CD4-positive, alpha-beta T cell (primary cell): Measurements from ENCODE around the gene SMIM28. TPM values are rescaled to one million over a fixed set of nuclear protein-coding genes. Genes with fewer than 3 reads are reported as not detected.

Experiments
- ATAC-seq: fragments of 200-7000 bp; cut with Tn5 transposase; one replicate; pipeline ENCODE4 v1.10.0; 2022; ENCODE audit warnings: mild to moderate bottlenecking; ENCODE audit not compliant: poor library complexity
- CTCF ChIA-PET: fragments of 350-600 bp; sonication (Branson Sonifier 250); formaldehyde crosslinking; loops from one replicate; lab custom pipeline; 2021; ENCODE audit warnings: antibody characterized with exemption, inconsistent platforms; lab: Charles Lee
- POLR2A ChIA-PET: fragments of 350-600 bp; sonication (Branson Sonifier 250); formaldehyde crosslinking; loops from one replicate; lab custom pipeline; 2021; ENCODE audit warnings: antibody characterized with exemption, inconsistent platforms; lab: Charles Lee
- DNase-seq, 14 experiments: peaks; one replicate each; pipeline ENCODE4 v3.0.0-alpha.2; 2013 to 2020; ENCODE audit warnings: mixed read lengths in 2 of 14
- H3K27ac ChIP-seq, 2 donors: one replicate each; pipeline versions ENCODE4 v1.5.1 to v1.7.0; 2013; ENCODE audit warnings: low read length in 2 of 2, low read depth in 1 of 2, mild to moderate bottlenecking in 1 of 2
- H3K27me3 ChIP-seq, 2 experiments: 1 replicate in 1 of 2; 2 replicates in 1 of 2; pipeline versions ENCODE4 v1.6.1 to v1.7.0; 2013; ENCODE audit warnings: low read length in 2 of 2, control low read depth in 1 of 2, mild to moderate bottlenecking in 1 of 2, moderate library complexity in 1 of 2; ENCODE audit not compliant: insufficient read depth in 2 of 2, control insufficient read depth in 1 of 2
- H3K36me3 ChIP-seq: one replicate; pipeline ENCODE4 v1.6.1; 2013; ENCODE audit warnings: low read length, control low read depth; ENCODE audit not compliant: insufficient read depth
- H3K4me1 ChIP-seq: one replicate; pipeline ENCODE4 v1.6.1; 2013; ENCODE audit warnings: low read length, control low read depth; ENCODE audit not compliant: insufficient read depth
- H3K4me3 ChIP-seq: one replicate; pipeline ENCODE4 v1.5.1; 2013; ENCODE audit warnings: mild to moderate bottlenecking, low read length, moderate library complexity
- H3K9me3 ChIP-seq, 2 experiments: 1 replicate in 1 of 2; 2 replicates in 1 of 2; pipeline versions ENCODE4 v1.6.1 to v1.7.0; 2013; ENCODE audit warnings: low read length in 2 of 2, mild to moderate bottlenecking in 2 of 2, control low read depth in 1 of 2, moderate library complexity in 1 of 2; ENCODE audit not compliant: control insufficient read depth in 1 of 2, insufficient read depth in 1 of 2
- H3K27ac Mint-ChIP-seq: one replicate; pipeline ENCODE4 v1.8.0; 2020; ENCODE audit warnings: mixed read lengths
- H3K27me3 Mint-ChIP-seq: one replicate; pipeline ENCODE4 v1.8.0; 2021; ENCODE audit warnings: mixed read lengths
- H3K36me3 Mint-ChIP-seq: one replicate; pipeline ENCODE4 v1.8.0; 2021; ENCODE audit warnings: low read depth, mixed read lengths
- H3K4me1 Mint-ChIP-seq: one replicate; pipeline ENCODE4 v1.8.0; 2021; ENCODE audit warnings: low read depth, mixed read lengths
- H3K4me3 Mint-ChIP-seq: one replicate; pipeline ENCODE4 v1.8.0; 2020; ENCODE audit warnings: mild to moderate bottlenecking, mixed read lengths
- H3K9me3 Mint-ChIP-seq: one replicate; pipeline ENCODE4 v1.8.0; 2020; ENCODE audit warnings: mixed read lengths
- intact Hi-C, 2 experiments: fragments of 100-400 bp; cut with DNase I in 1 of 2; cut with micrococcal nuclease in 1 of 2; formaldehyde crosslinking; loops; one replicate each; pipeline versions ENCODE4 v1.15.1 to v1.9.0; 2023 to 2025; cut with DNase I, micrococcal nuclease
- total RNA-seq, 174 experiments: library from RNA in 2 of 174; stranded (reverse) in 2 of 174; gene quantifications; one replicate each; pipeline ENCODE4 v1.2.3 and lab custom pipeline; 2021 to 2026
- TF ChIP-seq, protein P1 (sequence below): fragments of 200-600 bp; IDR thresholded peaks from one replicate; pipeline ENCODE4 v1.8.0; 2022; ENCODE audit warnings: antibody characterized with exemption, mild to moderate bottlenecking

The SMIM28 gene
- total RNA-seq, 2 experiments from 2014 or later = not detected

DNA sequence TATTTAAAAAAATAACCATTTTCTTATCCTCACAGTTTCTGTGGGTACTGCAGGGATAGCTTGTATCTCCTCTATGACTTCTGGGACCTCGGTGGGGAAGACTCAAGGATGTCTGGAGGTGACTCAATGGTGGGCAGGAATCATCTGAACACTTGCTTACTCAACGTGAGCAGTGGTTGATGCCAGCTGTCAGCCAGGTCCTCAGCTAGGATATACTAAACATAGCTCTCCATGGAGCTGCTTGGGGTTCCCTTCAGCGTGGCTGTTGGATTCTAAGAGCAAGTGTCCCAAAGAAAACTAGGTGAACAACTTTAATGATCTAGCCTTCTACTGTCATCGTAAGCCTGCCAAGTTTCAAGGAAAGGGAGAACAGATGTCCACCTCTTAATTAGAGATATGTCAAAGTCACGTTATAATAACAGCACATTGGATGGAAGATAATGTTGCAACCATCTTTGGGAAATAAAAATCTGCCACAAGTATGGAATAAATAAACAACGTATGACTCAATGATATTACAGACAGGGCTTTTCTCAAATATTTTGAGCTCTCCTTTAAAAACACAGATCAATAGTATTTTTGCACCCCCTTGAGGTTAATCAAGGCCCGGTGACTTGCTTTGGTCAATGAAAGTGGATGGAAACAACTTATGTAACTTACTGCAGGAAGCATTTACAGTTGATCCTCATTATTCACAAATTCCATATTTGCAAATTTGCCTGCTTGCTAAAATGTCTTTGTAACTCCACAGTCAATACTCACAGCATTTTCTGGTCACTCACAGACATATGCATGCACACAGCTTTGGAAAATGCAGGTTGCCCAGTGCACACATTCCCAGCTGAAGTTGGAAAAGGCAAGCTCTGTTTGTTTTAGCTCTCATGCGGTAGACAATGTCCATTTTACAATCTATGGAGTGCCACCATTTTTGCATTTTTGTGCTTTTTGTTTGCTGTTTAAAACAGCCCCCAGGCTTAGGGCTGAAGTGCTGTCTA is 19.7 kb downstream of the SMIM28 start:
- Histone ChIP-seq H3K36me3 (no peaks in the 10 kb centered on the region), H3K27me3 (no peaks in the 10 kb centered on the region), H3K9me3 (no peaks in the 10 kb centered on the region), H3K27ac (no peak overlapping the region), H3K4me3 (no peak overlapping the region), H3K4me1 (no peaks in the 10 kb centered on the region)
- TF ChIP-seq, protein P1, sequence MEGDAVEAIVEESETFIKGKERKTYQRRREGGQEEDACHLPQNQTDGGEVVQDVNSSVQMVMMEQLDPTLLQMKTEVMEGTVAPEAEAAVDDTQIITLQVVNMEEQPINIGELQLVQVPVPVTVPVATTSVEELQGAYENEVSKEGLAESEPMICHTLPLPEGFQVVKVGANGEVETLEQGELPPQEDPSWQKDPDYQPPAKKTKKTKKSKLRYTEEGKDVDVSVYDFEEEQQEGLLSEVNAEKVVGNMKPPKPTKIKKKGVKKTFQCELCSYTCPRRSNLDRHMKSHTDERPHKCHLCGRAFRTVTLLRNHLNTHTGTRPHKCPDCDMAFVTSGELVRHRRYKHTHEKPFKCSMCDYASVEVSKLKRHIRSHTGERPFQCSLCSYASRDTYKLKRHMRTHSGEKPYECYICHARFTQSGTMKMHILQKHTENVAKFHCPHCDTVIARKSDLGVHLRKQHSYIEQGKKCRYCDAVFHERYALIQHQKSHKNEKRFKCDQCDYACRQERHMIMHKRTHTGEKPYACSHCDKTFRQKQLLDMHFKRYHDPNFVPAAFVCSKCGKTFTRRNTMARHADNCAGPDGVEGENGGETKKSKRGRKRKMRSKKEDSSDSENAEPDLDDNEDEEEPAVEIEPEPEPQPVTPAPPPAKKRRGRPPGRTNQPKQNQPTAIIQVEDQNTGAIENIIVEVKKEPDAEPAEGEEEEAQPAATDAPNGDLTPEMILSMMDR = no peak
- ChIA-PET CTCF (no interaction called here), POLR2A (no interaction called here)
- intact Hi-C loops = no loop called here
- no peak for DNase-seq
- H3K36me3 Mint-ChIP-seq = no peaks in the 10 kb centered on the region
- H3K4me3 Mint-ChIP-seq = no peak overlapping the region
- H3K27ac Mint-ChIP-seq = no peak overlapping the region
- no peaks in the 10 kb centered on the region for H3K9me3 Mint-ChIP-seq
- no peaks in the 10 kb centered on the region for H3K27me3 Mint-ChIP-seq
- no peaks in the 10 kb centered on the region for H3K4me1 Mint-ChIP-seq
- no peak for ATAC-seq

DNA sequence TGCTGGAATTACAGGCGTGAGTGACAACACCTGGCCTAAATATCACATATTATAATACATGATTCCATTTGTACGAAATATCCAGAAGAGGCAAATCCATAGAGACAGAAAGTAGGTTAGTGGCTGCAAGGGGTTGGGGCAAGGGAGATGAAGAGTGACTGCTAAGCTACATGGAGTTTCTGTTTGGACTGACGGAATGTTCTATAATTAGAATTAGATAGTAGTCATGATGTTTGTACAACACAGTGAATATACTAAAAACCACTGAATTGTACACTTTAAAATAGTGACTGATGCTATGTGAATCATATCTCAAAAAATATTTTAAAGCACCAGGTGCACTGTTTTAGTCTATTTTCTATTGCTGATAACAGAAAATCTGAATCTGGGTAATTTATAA is 22.6 kb downstream of the SMIM28 start:
- Mint-ChIP-seq H3K4me1 (peaks cover 12% of the 10 kb centered on the region), H3K27me3 (no peaks in the 10 kb centered on the region), H3K9me3 (no peaks in the 10 kb centered on the region), H3K27ac (no peak overlapping the region), H3K4me3 (no peak overlapping the region), H3K36me3 (no peaks in the 10 kb centered on the region)
- TF ChIP-seq, protein P1 = no peak
- intact Hi-C loops = loop anchor here (5.0 to 10.0 kb wide), 6 partner anchors 286 to 1176 kb away; partner anchors contain the start of genes CCDC28A (in 1 of the 2) and CITED2 (in 1 of the 2)
- ChIA-PET POLR2A (no interaction called here), CTCF (no interaction called here)
- Histone ChIP-seq H3K27me3 (no peaks in the 10 kb centered on the region), H3K4me3 (no peak overlapping the region), H3K9me3 (no peaks in the 10 kb centered on the region), H3K27ac (no peak overlapping the region), H3K4me1 (peaks cover 23% of the 10 kb centered on the region), H3K36me3 (no peaks in the 10 kb centered on the region)
- DNase-seq = no peak
- ATAC-seq = no peak

DNA sequence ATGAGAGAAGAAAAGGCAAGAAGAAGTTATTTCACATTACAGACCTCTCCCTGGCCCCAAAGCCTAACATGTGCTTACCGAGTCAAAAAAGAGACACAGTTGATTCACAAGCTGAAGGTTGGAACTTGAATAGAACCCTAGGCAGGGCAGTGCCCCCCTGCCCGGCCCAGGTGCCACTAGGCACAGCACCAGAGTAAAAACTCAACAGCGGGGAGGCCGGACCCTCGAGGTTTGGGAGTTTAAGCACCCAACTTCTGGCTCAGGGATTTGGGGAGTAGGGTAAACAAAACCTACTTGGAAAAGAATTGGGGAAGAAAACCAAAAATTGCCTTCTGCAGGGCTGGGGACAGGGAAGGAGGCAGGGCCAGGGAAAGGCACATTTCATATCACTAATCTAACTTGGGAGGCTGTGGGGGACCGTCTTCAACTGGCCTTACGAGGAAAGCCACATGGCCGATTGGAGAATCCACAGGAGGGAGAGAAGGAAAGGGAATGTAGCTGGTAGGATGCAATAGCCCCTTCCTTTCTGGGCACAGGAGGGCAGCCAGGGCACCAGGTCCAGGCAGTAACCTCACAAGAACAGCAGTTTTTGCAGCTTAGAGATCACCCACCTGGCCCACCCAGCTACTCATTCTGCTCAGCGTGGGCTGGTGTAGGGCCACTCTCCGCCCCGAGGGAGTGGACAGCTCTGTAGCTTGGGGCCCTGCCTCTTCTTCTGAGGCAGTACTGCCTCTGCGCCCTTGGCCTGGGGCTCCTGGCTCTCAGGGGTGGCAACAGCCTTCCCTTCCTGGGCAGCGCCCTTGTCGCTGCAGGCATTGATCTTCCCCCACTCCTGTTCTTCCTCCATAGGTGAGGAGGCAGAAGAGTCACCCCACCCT is 24.5 kb downstream of the SMIM28 start:
- H3K9me3 Mint-ChIP-seq = no peaks in the 10 kb centered on the region
- POLR2A ChIA-PET = interaction anchor here (4.6 kb wide), 1 partner anchor 53 kb away, joined by 28 read pairs; no protein-coding TSS in a partner anchor
- Histone ChIP-seq H3K27ac (no peak overlapping the region), H3K4me1 (peaks cover 24% of the 10 kb centered on the region), H3K4me3 (no peak overlapping the region), H3K9me3 (no peaks in the 10 kb centered on the region), H3K36me3 (peaks cover 14% of the 10 kb centered on the region), H3K27me3 (no peaks in the 10 kb centered on the region)
- TF ChIP-seq, protein P1 = no peak
- H3K4me3 Mint-ChIP-seq = peak overlapping the region; percentile 73
- peaks cover 21% of the 10 kb centered on the region for H3K4me1 Mint-ChIP-seq
- no peaks in the 10 kb centered on the region for H3K27me3 Mint-ChIP-seq
- H3K27ac Mint-ChIP-seq = no peak overlapping the region
- no peak for ATAC-seq
- no peak for DNase-seq
- CTCF ChIA-PET = no interaction called here
- intact Hi-C loops = loop anchor here (5.0 to 10.0 kb wide), 6 partner anchors 287 to 1177 kb away; partner anchors contain the start of genes CCDC28A (in 1 of the 2) and CITED2 (in 1 of the 2)
- H3K36me3 Mint-ChIP-seq = peaks cover 11% of the 10 kb centered on the region
